HepG2 (cell line): ENCODE results near the gene STUM. TPM values are rescaled to one million over a fixed set of nuclear protein-coding genes. Genes with fewer than 3 reads are reported as not detected.

Source experiments
- ATAC-seq: fragments of 200-7000 bp; cut with Tn5 transposase; 3 replicates; pipeline ENCODE4 v1.9.1; 2020; ENCODE audit warnings: mild to moderate bottlenecking, moderate library complexity
- BruUV-seq: library from RNA; stranded (reverse); fragments of 400-500 nt; replicated peaks from 2 replicates; lab custom pipeline; 2021; lab: Mats Ljungman, UMichigan
- CTCF ChIA-PET: fragments of 300-600 bp; formaldehyde crosslinking; extraction: SDS; loops from one replicate; lab custom pipeline; 2021; ENCODE audit warnings: low total read pairs, inconsistent platforms, low intra/inter-chr PET ratio; lab: Yijun Ruan, JAX
- POLR2A ChIA-PET: fragments of 350-600 bp; sonication (Branson Sonifier 250); formaldehyde crosslinking; loops from one replicate; lab custom pipeline; 2020; ENCODE audit warnings: antibody characterized with exemption, inconsistent platforms; lab: Yijun Ruan, JAX
- DNase-seq: peaks from one replicate; pipeline ENCODE4 v3.0.0-alpha.2; 2015; ENCODE audit warnings: low spot score
- FAIRE-seq: peaks from 3 replicates; lab custom pipeline; 2011; peaks lifted over from hg19 to GRCh38; lab: Jason Lieb, UNC
- H2AFZ ChIP-seq: one replicate; pipeline ENCODE4 v1.6.1; 2011; ENCODE audit warnings: low read length, inconsistent platforms
- H3K27ac ChIP-seq: fragments of 300-600 bp; 3 replicates; pipeline ENCODE4 v1.8.0; 2011; ENCODE audit warnings: mixed run types, mild to moderate bottlenecking, mixed read lengths, low read length, inconsistent platforms; ENCODE audit not compliant: insufficient read depth; ENCODE audit errors: extremely low read length
- H3K27me3 ChIP-seq, 2 experiments: fragments of 200-600 bp in 1 of 2; 2 replicates in 1 of 2; 3 replicates in 1 of 2; pipeline versions ENCODE4 v1.6.0 to v1.8.0; 2011; ENCODE audit warnings: low read length in 2 of 2, mild to moderate bottlenecking in 2 of 2, moderate library complexity in 2 of 2, inconsistent platforms in 1 of 2; ENCODE audit not compliant: insufficient read depth in 2 of 2, control insufficient read depth in 1 of 2
- H3K36me3 ChIP-seq, 2 experiments: fragments of 200-600 bp in 1 of 2; replicated peaks in 1 of 2; 2 replicates in 1 of 2; 3 replicates in 1 of 2; pipeline versions ENCODE4 v1.5.1 to v1.8.0; 2011; ENCODE audit warnings: low read length in 2 of 2, inconsistent platforms in 1 of 2; ENCODE audit not compliant: insufficient read depth in 2 of 2, control insufficient read depth in 1 of 2
- H3K4me1 ChIP-seq: 2 replicates; pipeline ENCODE4 v1.5.1; 2012; ENCODE audit warnings: low read length, inconsistent platforms; ENCODE audit not compliant: insufficient read depth
- H3K4me2 ChIP-seq: 2 replicates; pipeline ENCODE4 v1.6.0; 2011; ENCODE audit warnings: low read depth, low read length, inconsistent platforms
- H3K4me3 ChIP-seq, 3 experiments: fragments of 200-600 bp in 1 of 3; sonication (generic), shearing (Covaris generic) in 1 of 3; replicated peaks in 1 of 3; 2 replicates each; pipeline ENCODE4 v1.5.1; 2011 to 2016; ENCODE audit warnings: low read length in 3 of 3, inconsistent platforms in 2 of 3, low read depth in 2 of 3, mild to moderate bottlenecking in 2 of 3, control low read depth in 1 of 3, mixed read lengths in 1 of 3; ENCODE audit not compliant: insufficient read depth in 1 of 3
- H3K79me2 ChIP-seq: one replicate; pipeline ENCODE4 v1.6.1; 2011; ENCODE audit warnings: low read length, inconsistent platforms; ENCODE audit not compliant: insufficient read depth
- H3K9ac ChIP-seq: 2 replicates; pipeline ENCODE4 v1.6.0; 2011; ENCODE audit warnings: mild to moderate bottlenecking, low read depth, low read length, inconsistent platforms; ENCODE audit not compliant: insufficient read depth
- H3K9me3 ChIP-seq: 2 replicates; pipeline ENCODE4 v1.5.1; 2012; ENCODE audit warnings: mild to moderate bottlenecking, low read length
- H4K20me1 ChIP-seq: 2 replicates; pipeline ENCODE4 v1.6.0; 2011; ENCODE audit warnings: inconsistent platforms, mild to moderate bottlenecking, low read length, moderate library complexity; ENCODE audit not compliant: insufficient read depth
- AFF4 ChIP-seq: sonication (generic); formaldehyde crosslinking; IDR thresholded peaks from 2 replicates; pipeline ENCODE4 v1.4.0; 2020; ENCODE audit warnings: missing genetic modification reagents
- CCDC6 ChIP-seq: sonication (generic); formaldehyde crosslinking; IDR thresholded peaks from 2 replicates; pipeline ENCODE4 v1.8.1; 2022; ENCODE audit warnings: mild to moderate bottlenecking, missing genetic modification reagents, moderate library complexity
- CEBPG ChIP-seq: IDR thresholded peaks from 2 replicates; pipeline ENCODE4 v1.6.1; 2016
- CENPX ChIP-seq: sonication (generic); formaldehyde crosslinking; IDR thresholded peaks from 2 replicates; pipeline ENCODE4 v1.9.0; 2021; ENCODE audit warnings: mild to moderate bottlenecking, missing genetic modification reagents, moderate library complexity
- FOXJ3 ChIP-seq: sonication (generic); formaldehyde crosslinking; IDR thresholded peaks from 2 replicates; pipeline ENCODE4 v1.4.0; 2020; ENCODE audit warnings: missing genetic modification reagents, mild to moderate bottlenecking, borderline replicate concordance
- HDAC2 ChIP-seq: sonication (generic); formaldehyde crosslinking; IDR thresholded peaks from 2 replicates; pipeline ENCODE4 v1.4.0; 2020; ENCODE audit warnings: missing genetic modification reagents
- JUND ChIP-seq: sonication (generic); formaldehyde crosslinking; IDR thresholded peaks from 2 replicates; pipeline ENCODE4 v1.8.0; 2022; ENCODE audit warnings: mild to moderate bottlenecking, missing genetic modification reagents
- NCOA1 ChIP-seq: sonication (generic); formaldehyde crosslinking; IDR thresholded peaks from 2 replicates; pipeline ENCODE4 v1.9.0; 2021; ENCODE audit warnings: missing genetic modification reagents
- NFE2L2 ChIP-seq: fragments of 150-350 bp; IDR thresholded peaks from 2 replicates; pipeline ENCODE4 v1.6.1; 2014; ENCODE audit warnings: low read length
- RELA ChIP-seq: sonication (generic); formaldehyde crosslinking; IDR thresholded peaks from 2 replicates; pipeline ENCODE4 v1.4.0; 2020; ENCODE audit warnings: missing genetic modification reagents
- SMARCC2 ChIP-seq: fragments of 450-650 bp; IDR thresholded peaks from 2 replicates; pipeline ENCODE4 v1.6.1; 2017; ENCODE audit warnings: antibody characterized with exemption, mild to moderate bottlenecking
- SUZ12 ChIP-seq: fragments of 150-350 bp; IDR thresholded peaks from 2 replicates; pipeline ENCODE4 v1.6.1; 2014; ENCODE audit warnings: low read depth, low read length
- ZBTB20 ChIP-seq: sonication (generic); formaldehyde crosslinking; IDR thresholded peaks from 2 replicates; pipeline ENCODE4 v1.8.1; 2023; ENCODE audit warnings: missing genetic modification reagents, low read depth, mild to moderate bottlenecking, borderline replicate concordance
- ZFP41 ChIP-seq: sonication (generic); formaldehyde crosslinking; IDR thresholded peaks from 2 replicates; pipeline ENCODE4 v1.4.0; 2020; ENCODE audit warnings: mild to moderate bottlenecking, missing genetic modification reagents, borderline replicate concordance
- ZFYVE20 ChIP-seq: sonication (generic); formaldehyde crosslinking; IDR thresholded peaks from 2 replicates; pipeline ENCODE4 v1.8.0; 2023; ENCODE audit warnings: low read depth, mild to moderate bottlenecking, moderate library complexity, missing genetic modification reagents, borderline replicate concordance
- ZNF121 ChIP-seq: sonication (generic); formaldehyde crosslinking; IDR thresholded peaks from 2 replicates; pipeline ENCODE4 v1.5.0; 2020; ENCODE audit warnings: mild to moderate bottlenecking, missing genetic modification reagents
- ZNF326 ChIP-seq: sonication (generic); formaldehyde crosslinking; IDR thresholded peaks from 2 replicates; pipeline ENCODE4 v1.4.0; 2020; ENCODE audit warnings: missing genetic modification reagents, borderline replicate concordance
- ZNF335 ChIP-seq: sonication (generic); formaldehyde crosslinking; IDR thresholded peaks from 2 replicates; pipeline ENCODE4 v1.4.0; 2020; ENCODE audit warnings: missing genetic modification reagents
- ZNF761 ChIP-seq: sonication (generic); formaldehyde crosslinking; conservative IDR thresholded peaks from 2 replicates; pipeline ENCODE4 v1.4.0; 2020; ENCODE audit warnings: mild to moderate bottlenecking, missing genetic modification reagents
- ZNF841 ChIP-seq: sonication (generic); formaldehyde crosslinking; IDR thresholded peaks from 2 replicates; pipeline ENCODE4 v1.8.1; 2023; ENCODE audit warnings: missing genetic modification reagents, borderline replicate concordance
- WGBS: methylation state at CpG from one replicate; pipeline ENCODE4 v1.1.6; 2017; ENCODE audit warnings: low lambda C conversion rate; 5-methylcytosine and 5-hydroxymethylcytosine counted together
- in situ Hi-C: cut with HindIII; loops from 2 replicates; pipeline ENCODE4 v1.10.0; 2017; ENCODE audit warnings: low pct_unique_long_range_greater_than_20kb; ENCODE audit not compliant: extremely low pct_ligation_motif_present
- intact Hi-C: fragments of 100-400 bp; cut with micrococcal nuclease; formaldehyde crosslinking; loops from one replicate; pipeline ENCODE4 v1.10.0; 2022; ENCODE audit not compliant: unreplicated experiment
- polyA plus RNA-seq, 8 experiments: library from polyadenylated mRNA; depleted of rRNA in 3 of 8; stranded (reverse) in 7 of 8; unstranded in 1 of 8; fragments of >200 nt; fragmentation: Illumina TruSeq in 4 of 8; extraction: Trizol in 4 of 8; gene quantifications; 2 replicates each; pipeline versions ENCODE4 v1.2.1 to v1.2.3, GENCODE V29; 2011 to 2016; ENCODE audit warnings: low read depth in 4 of 8, missing spikeins in 1 of 8, mixed read lengths in 1 of 8; ENCODE audit not compliant: insufficient read depth in 1 of 8
- total RNA-seq, 5 experiments: library from RNA; depleted of rRNA; stranded (reverse); fragments of >200 nt; fragmentation: Illumina TruSeq; extraction: Trizol; gene quantifications; 2 replicates each; pipeline ENCODE4 v1.2.3, GENCODE V29; 2016; ENCODE audit warnings: low read depth in 1 of 5

Gene STUM
- total and polyA plus RNA-seq, 2 of the 13 experiments (the other 11 are each of a cell fraction or from before 2014, with no cell fraction given), result not detected

DNA sequence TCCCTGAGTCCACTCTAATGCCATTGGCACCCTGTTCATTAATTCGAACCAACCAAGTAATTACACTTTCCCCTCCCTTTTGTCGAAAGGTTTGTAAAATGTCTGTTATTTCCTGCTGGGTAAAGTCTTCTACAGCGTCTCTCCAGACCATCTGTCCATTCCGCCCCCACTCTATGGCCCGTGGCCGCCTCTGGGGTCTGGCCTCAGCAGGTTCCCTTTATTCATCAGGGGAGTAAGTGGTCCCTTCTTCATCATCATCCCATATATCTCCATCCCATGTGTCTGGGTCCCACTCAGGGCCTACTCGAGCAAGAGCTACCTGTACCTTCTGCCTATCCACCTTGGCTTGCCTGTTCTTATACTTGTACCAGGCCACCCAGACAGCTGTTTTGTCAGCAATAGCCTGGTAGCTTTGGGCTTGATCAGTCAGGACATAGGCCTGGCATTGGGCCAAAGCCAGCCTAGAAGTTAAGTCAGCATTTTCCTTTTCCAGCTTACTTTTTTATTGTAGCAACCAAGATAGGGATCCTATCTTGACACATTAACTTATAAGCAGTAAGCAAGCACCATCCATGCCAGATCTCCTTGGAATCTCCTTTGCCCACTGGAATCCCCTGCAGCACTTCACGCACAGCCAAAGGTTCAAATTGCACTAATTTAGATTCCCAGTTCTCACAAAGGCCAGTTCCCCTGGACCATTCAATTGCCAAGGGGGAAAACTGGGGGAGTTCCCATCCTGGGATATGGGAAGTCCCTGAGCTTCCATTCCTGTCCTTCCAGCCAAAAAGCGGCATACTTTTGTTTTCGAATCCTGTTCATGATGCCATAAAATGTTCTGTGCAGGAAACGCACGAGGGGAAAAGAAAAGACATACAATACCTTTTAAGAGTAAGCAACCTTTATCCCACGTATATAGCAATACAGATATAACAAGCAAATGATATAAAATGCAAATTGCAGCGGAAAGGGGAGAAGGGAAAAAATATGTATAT is 6.6 kb upstream of the STUM start (continued):
- TF ChIP-seq CCDC6 (CRISPR knock-in tag), result no peak
- no peak for TF ChIP-seq ZNF335 (CRISPR knock-in tag)
- no peak for TF ChIP-seq ZNF841
- TF ChIP-seq SUZ12, result no peak
- TF ChIP-seq SMARCC2, result no peak

DNA sequence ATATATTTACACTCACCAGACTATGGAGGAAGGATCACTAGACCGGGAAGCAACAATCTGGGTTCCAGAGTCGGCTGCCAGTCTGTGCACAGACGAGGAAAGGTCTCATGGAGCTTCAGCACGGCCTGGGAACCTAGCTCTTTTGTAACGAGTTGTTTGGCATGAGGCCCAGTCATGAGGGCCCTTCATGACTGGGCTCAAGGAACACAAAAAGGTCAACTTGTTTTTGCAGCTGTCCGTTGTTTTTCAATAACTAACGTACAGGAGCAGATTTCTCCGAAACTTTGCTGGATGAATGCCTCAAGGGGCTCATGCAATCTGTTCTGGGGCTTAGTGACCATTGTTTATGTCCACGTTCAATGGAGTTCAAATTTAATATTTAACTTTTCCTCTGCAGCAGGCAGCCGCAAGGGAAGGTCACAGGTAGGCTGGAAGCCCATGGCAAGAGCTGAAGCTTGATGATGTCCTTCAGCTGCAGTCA is 5.9 kb upstream of the STUM start:
- peak overlapping the region in 1 of 3 experiments; percentile 38; a peak in 2 of 6 replicates for H3K4me3 ChIP-seq
- H3K9ac ChIP-seq, result peak overlapping the region; percentile 41; the same call in 1 of the 2 replicates
- H3K36me3 ChIP-seq, result no peaks in the 10 kb centered on the region
- H3K4me1 ChIP-seq, result peaks cover 20% of the 10 kb centered on the region
- 0% methylated on average over 10 of the region's 10 CpGs for WGBS
- ATAC-seq (peak; percentile 89), FAIRE-seq (peak; percentile 39), DNase-seq (peak; percentile 54)
- peak overlapping the region; percentile 77 for H3K4me2 ChIP-seq
- no peak overlapping the region for H2AFZ ChIP-seq
- intact Hi-C loops (loop anchor here (10.0 kb wide), 1 partner anchor 118 kb away; no protein-coding TSS in a partner anchor), in situ Hi-C loops (loop anchor here (10.0 kb wide), 2 partner anchors 58 to 118 kb away; no protein-coding TSS in a partner anchor)
- ChIA-PET CTCF (no interaction called here), POLR2A (interaction anchor here (1.6 kb wide), 1 partner anchor 16 kb away, joined by 4 read pairs; no protein-coding TSS in a partner anchor)
- H3K79me2 ChIP-seq, result no peaks in the 10 kb centered on the region
- peaks cover 0 to 12% of the 10 kb centered on the region in 2 experiments; a peak in 2 of 5 replicates for H3K27me3 ChIP-seq
- no peaks in the 10 kb centered on the region for H4K20me1 ChIP-seq
- BruUV-seq, result no TSS peak
- peak overlapping the region; percentile 65 for H3K27ac ChIP-seq
- H3K9me3 ChIP-seq, result no peaks in the 10 kb centered on the region
- TF ChIP-seq FOXJ3, result peak; percentile 35; the same call in 1 of the 2 replicates
- TF ChIP-seq HDAC2 (CRISPR knock-in tag), result peak; percentile 56; the same call in 1 of the 2 replicates
- TF ChIP-seq AFF4 (CRISPR knock-in tag), result no peak
- TF ChIP-seq ZNF326 (CRISPR knock-in tag), result no peak
- peak; percentile 20; the same call in 1 of the 2 replicates for TF ChIP-seq JUND (CRISPR knock-in tag)
- TF ChIP-seq CEBPG (CRISPR knock-in tag), result peak; percentile 16; the same call in 1 of the 2 replicates
- no peak; the same call in 1 of the 2 replicates for TF ChIP-seq NFE2L2
- no peak for TF ChIP-seq ZFYVE20 (CRISPR knock-in tag)
- no peak for TF ChIP-seq NCOA1 (CRISPR knock-in tag)
- no peak for TF ChIP-seq ZBTB20
- TF ChIP-seq RELA, result no peak
- TF ChIP-seq ZNF761 (CRISPR knock-in tag), result no peak
- TF ChIP-seq ZFP41 (CRISPR knock-in tag), result no peak
- TF ChIP-seq CENPX (CRISPR knock-in tag), result no peak
- TF ChIP-seq ZNF121, result no peak
